LHCN-M2 (cell line): ENCODE data around the gene RHEB. TPM values are rescaled to one million over a fixed set of nuclear protein-coding genes. Genes with fewer than 3 reads are reported as not detected.

Experiments
- DNase-seq: peaks from one replicate; pipeline ENCODE4 v3.0.0-alpha.2; 2012; ENCODE audit warnings: low read depth
- total RNA-seq: library from RNA; depleted of rRNA; stranded (reverse); fragments of >200 nt; gene quantifications from 2 replicates; pipeline ENCODE4 v1.2.3, GENCODE V29; 2014

The RHEB gene
- total RNA-seq, 1 experiment from 2014 or later, result 138 TPM

GRCh38 chr7:151432658-151433521 lies 86.8 kb downstream of the RHEB start:
- DNase-seq, result no peak

DNA sequence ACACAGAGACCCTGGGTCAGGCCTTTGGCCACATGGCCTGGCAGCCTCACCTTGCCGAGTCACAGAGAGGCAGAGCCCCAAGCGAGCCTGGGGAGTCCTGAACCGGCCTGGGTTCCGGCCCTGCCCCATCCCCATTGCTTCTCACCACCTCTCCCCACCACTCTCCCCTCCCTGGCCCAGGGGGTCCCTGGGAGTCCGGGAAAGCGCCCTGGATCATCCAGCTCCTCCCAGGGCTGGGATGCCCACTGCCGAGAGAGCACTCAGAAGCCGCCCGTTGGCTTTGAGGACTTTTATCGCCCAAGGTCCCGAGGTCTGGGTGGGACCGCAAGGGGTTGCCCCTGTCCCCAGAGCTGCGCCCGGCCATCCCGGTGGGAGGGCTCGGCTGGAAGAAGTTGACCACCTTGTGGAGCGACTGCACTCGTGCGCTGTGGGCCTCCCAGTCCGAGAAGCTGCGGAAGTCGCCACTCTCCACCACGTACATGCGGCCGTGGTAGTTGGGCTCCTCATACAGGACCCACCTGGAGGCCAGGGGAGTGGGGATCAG lies 87.9 kb downstream of the RHEB start:
- no peak for DNase-seq

DNA sequence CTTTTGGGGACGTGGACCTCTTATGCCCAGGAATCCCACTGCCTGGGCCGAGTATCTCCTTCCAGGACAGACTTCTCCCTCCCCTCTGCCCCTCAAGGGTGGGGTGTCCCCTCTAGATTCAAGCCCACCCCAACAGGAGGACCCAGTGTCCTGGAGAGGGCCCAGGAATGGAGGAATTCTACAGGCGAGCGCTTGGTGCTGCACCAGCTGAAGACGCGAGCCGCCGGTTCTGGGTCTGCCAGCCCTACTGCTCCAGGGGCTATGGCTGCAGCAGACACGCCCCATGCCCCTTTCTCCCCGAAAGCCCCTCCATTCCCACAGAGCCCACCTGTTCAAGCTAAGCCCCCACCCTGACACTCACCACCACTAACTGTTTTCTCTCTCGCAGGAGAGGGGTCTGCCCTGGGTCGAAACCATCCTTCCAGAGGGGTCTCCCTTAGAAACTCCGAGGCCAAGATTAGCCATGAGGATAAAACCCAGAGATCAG lies 88.4 kb downstream of the RHEB start:
- no peak for DNase-seq

- no peak for DNase-seq
Observed at GRCh38 chr7:151430391-151431205, 89.1 kb downstream of the RHEB start.

GRCh38 chr7:151429560-151430331 lies 89.9 kb downstream of the RHEB start:
- no peak for DNase-seq

- no peak for DNase-seq
Observed at GRCh38 chr7:151429237-151429559, 90.5 kb downstream of the RHEB start.

GRCh38 chr7:151428378-151429236 lies 91.1 kb downstream of the RHEB start:
- DNase-seq, result no peak

DNA sequence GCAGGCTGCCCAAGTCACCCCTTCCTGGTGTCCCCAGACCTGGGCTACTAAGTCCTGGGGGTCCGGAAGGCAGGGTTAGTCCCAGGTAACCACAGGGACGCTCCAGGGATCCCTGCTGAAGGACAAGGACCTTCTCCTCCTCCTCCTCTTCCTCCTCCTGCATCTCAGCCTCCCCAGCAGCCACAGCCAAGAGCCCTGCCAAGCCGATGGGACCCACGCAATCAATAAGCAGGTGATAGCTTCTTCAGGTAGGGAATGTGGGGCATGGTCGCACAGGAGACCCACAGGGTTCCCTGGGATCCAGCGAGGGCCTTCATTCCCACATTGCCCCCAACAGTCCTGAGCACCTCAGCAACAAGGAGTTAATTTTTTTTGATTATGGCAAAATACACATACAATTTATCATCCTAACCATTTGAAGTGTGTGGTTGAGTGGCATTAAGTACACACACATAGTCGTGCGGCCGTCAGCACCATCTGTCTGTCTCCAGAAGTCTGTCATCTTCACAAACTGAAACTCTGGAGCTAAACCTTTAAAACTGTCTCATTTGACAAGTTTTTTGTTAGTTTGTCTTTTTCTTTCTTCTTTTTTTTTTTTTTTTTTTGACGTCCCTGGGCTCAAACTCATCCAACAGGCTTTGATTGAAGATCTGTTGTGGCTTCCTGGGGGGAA lies 91.9 kb downstream of the RHEB start:
- no peak for DNase-seq

DNA sequence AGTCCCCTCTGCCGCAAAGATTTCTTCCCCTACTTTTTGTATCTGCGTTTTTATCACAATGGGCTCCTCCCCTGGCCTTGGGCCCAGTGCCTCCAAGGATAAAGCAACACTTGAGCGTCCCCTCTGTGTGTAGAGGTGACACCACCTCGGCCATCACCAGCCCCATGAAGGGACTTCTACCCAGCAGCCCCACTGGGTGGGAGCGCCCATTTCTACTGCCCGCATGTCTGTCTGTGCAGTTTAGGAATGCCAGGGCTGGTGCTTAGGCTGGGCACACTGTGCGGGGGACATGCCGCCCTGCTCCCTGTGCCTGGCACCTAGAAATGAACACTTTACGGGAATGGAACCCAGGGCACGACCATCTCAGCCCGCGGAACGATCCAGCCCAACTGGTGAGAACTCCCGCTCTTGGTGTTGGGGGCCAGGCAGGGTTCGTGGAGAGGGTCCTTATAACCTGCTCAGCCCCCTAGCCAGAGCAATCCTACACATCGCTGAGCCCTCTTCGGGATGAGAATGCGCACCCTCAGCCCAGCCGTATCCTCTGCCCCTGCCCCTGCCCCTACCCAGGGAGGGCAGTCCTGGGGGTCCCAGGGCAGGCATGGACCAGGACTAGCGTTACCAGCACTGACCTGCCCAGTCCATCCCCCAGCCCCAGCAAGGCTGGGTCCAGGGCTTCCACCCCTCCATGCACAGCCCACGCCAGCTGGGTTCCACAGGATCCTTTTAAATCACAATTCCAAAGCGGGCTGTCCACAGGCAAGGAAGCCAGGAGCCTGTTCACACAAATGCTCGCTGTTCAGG lies 92.6 kb downstream of the RHEB start:
- DNase-seq, result no peak

GRCh38 chr7:151426441-151426903 lies 93.2 kb downstream of the RHEB start:
- DNase-seq, result peak; percentile 92

GRCh38 chr7:151425670-151426440 lies 93.8 kb downstream of the RHEB start:
- DNase-seq, result peak; percentile 71

DNA sequence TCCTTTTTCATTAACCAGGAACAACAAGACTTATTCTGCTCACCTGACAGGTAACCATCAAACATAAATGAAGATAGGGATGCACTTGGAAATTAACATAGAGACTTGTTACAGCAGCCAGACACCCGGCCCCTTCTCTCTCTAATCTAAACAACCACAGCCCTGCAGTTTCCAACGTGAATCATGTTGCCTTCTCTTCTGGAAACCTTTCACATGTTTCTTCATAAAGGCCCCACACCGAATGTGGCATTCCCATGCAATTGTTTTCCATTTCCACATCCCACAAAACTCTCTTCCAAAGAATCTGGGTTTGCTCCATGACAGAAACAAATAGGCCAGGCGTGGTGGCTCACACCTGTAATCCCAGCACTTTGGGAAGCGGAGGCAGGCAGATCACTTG lies 94.9 kb downstream of the RHEB start:
- no peak for DNase-seq

DNA sequence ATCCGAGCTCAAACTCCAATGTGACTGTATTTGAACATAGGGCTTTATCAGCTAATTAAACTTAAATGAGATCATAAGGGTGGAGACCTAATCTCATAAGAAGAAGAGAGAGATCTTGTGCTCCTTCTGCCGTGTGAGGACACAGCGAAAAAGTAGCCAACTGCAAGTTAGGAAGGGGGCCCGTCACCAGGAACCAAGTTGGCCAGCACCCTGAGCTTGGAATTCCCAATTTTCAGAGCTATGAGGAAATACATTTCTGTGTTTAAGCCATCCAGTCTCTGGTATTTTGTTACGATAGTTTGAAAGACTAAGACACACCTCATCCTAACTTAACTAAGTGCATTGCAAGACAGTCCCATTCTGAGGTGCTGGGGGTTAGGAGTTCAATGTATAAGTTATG lies 95.8 kb downstream of the RHEB start:
- DNase-seq, result no peak

- DNase-seq, result no peak
Observed at GRCh38 chr7:151423226-151423625, 96.5 kb downstream of the RHEB start.

DNA sequence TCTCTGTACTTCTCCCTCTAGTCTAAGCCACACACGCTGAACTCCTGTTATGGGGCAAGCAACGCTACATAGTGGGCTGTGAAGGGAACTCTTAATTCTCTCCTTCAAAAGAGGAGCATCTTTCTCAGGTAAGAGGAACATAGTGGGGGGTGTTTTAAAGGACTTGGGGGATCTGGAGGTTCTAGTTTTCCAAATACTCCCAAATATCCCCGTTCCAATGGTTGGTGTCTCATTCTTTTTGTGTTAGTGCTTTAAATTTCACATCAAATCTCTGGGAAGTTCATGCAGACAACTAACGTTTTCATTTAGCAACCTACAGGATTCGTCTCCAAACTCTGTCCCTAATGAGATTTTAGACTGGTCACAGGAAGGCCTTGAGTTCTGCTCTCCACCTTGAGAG lies 97.5 kb downstream of the RHEB start:
- DNase-seq, result no peak

- no peak for DNase-seq
Observed at GRCh38 chr7:151420144-151420543, 99.6 kb downstream of the RHEB start.

- peak; percentile 84 for DNase-seq
Observed at GRCh38 chr7:151416941-151417315, 102.8 kb downstream of the RHEB start.
